CD14-positive monocyte (primary cell): ENCODE data around the gene TRABD2A. TPM values are rescaled to one million over a fixed set of nuclear protein-coding genes. Genes with fewer than 3 reads are reported as not detected.

Source experiments
- DNase-seq, 3 donors: peaks; one replicate each; pipeline ENCODE4 v3.0.0-alpha.2; 2011 to 2022
- H2AFZ ChIP-seq: 2 replicates; pipeline ENCODE4 v1.6.0; 2012; ENCODE audit warnings: mild to moderate bottlenecking, low read depth, low read length, inconsistent platforms; ENCODE audit not compliant: insufficient read depth, poor library complexity, severe bottlenecking
- H3K27ac ChIP-seq, 2 donors: 1 replicate in 1 of 2; 2 replicates in 1 of 2; pipeline ENCODE4 v1.5.1; 2012 to 2013; ENCODE audit warnings: low read length in 2 of 2, control low read depth in 1 of 2, inconsistent platforms in 1 of 2, low read depth in 1 of 2, mild to moderate bottlenecking in 1 of 2
- H3K27me3 ChIP-seq, 2 donors: one replicate each; pipeline versions ENCODE4 v1.6.0 to v1.6.1; 2011 to 2013; ENCODE audit warnings: low read length in 2 of 2; ENCODE audit not compliant: control insufficient read depth in 2 of 2, insufficient read depth in 2 of 2
- H3K36me3 ChIP-seq, 2 donors: replicated peaks in 1 of 2; 1 replicate in 1 of 2; 2 replicates in 1 of 2; pipeline versions ENCODE4 v1.5.1 to v1.6.1; 2012 to 2013; ENCODE audit warnings: low read length in 2 of 2, control low read depth in 1 of 2, inconsistent platforms in 1 of 2, mild to moderate bottlenecking in 1 of 2; ENCODE audit not compliant: insufficient read depth in 2 of 2, control insufficient read depth in 1 of 2
- H3K4me1 ChIP-seq, 2 donors: 1 replicate in 1 of 2; 2 replicates in 1 of 2; pipeline versions ENCODE4 v1.5.1 to v1.6.1; 2012 to 2013; ENCODE audit warnings: low read length in 2 of 2, control low read depth in 1 of 2, inconsistent platforms in 1 of 2, mild to moderate bottlenecking in 1 of 2, moderate library complexity in 1 of 2; ENCODE audit not compliant: insufficient read depth in 2 of 2, control insufficient read depth in 1 of 2
- H3K4me2 ChIP-seq: replicated peaks from 2 replicates; pipeline ENCODE3; 2012; ENCODE audit warnings: low read length, moderate library complexity, mild to moderate bottlenecking; ENCODE audit not compliant: poor library complexity, severe bottlenecking; ENCODE audit errors: extremely low read depth
- H3K4me3 ChIP-seq, 3 experiments: fragments of 200-600 bp in 1 of 3; sonication (generic) in 1 of 3; replicated peaks in 1 of 3; 1 replicate in 2 of 3; 2 replicates in 1 of 3; pipeline ENCODE4 v1.5.1; 2011 to 2013; ENCODE audit warnings: low read length in 3 of 3, mild to moderate bottlenecking in 3 of 3, control low read depth in 2 of 3, low read depth in 2 of 3, inconsistent platforms in 1 of 3, moderate library complexity in 1 of 3
- H3K79me2 ChIP-seq: 2 replicates; pipeline ENCODE4 v1.6.0; 2012; ENCODE audit warnings: mild to moderate bottlenecking, control low read depth, inconsistent platforms, low read length, moderate library complexity; ENCODE audit not compliant: insufficient read depth
- H3K9ac ChIP-seq: 2 replicates; pipeline ENCODE4 v1.6.0; 2017; ENCODE audit warnings: low read length, mild to moderate bottlenecking; ENCODE audit not compliant: insufficient read depth, poor library complexity, severe bottlenecking
- H3K9me3 ChIP-seq, 2 donors: replicated peaks in 1 of 2; 1 replicate in 1 of 2; 2 replicates in 1 of 2; pipeline versions ENCODE4 v1.5.1 to v1.6.1; 2012 to 2013; ENCODE audit warnings: low read length in 2 of 2, control low read depth in 1 of 2; ENCODE audit not compliant: control insufficient read depth in 1 of 2, insufficient read depth in 1 of 2
- H4K20me1 ChIP-seq: 2 replicates; pipeline ENCODE4 v1.6.0; 2012; ENCODE audit warnings: mild to moderate bottlenecking, low read length, control low read depth, moderate library complexity; ENCODE audit not compliant: insufficient read depth
- H3K27ac Mint-ChIP-seq, 7 donors: one replicate each; pipeline ENCODE4 v1.8.0; 2020; ENCODE audit warnings: mild to moderate bottlenecking in 7 of 7, mixed read lengths in 7 of 7, moderate library complexity in 6 of 7, inconsistent platforms in 2 of 7
- H3K27me3 Mint-ChIP-seq, 3 donors: one replicate each; pipeline ENCODE4 v1.8.0; 2021 to 2022; ENCODE audit warnings: low read depth in 3 of 3, mild to moderate bottlenecking in 3 of 3, mixed read lengths in 3 of 3, moderate library complexity in 3 of 3, inconsistent platforms in 1 of 3
- H3K36me3 Mint-ChIP-seq, 2 donors: one replicate each; pipeline ENCODE4 v1.8.0; 2020; ENCODE audit warnings: mixed read lengths in 2 of 2, inconsistent platforms in 1 of 2, mild to moderate bottlenecking in 1 of 2
- H3K4me1 Mint-ChIP-seq: one replicate; pipeline ENCODE4 v1.8.0; 2020; ENCODE audit warnings: mild to moderate bottlenecking, mixed read lengths
- H3K4me3 Mint-ChIP-seq, 2 donors: one replicate each; pipeline ENCODE4 v1.8.0; 2020; ENCODE audit warnings: mild to moderate bottlenecking in 2 of 2, mixed read lengths in 2 of 2, moderate library complexity in 1 of 2
- H3K9me3 Mint-ChIP-seq, 7 donors: one replicate each; pipeline ENCODE4 v1.8.0; 2020 to 2022; ENCODE audit warnings: mixed read lengths in 7 of 7, mild to moderate bottlenecking in 6 of 7, moderate library complexity in 6 of 7, inconsistent platforms in 2 of 7
- CTCF ChIP-seq: fragments of 200-600 bp; IDR thresholded peaks from one replicate; pipeline ENCODE4 v1.8.0; 2022; ENCODE audit warnings: antibody characterized with exemption, mild to moderate bottlenecking
- WGBS: methylation state at CpG from one replicate; pipeline ENCODE4 v1.1.5; 2013; ENCODE audit warnings: missing lambda C conversion rate; ENCODE audit not compliant: insufficient coverage; 5-methylcytosine and 5-hydroxymethylcytosine counted together
- intact Hi-C, 2 donors: fragments of 100-400 bp; cut with micrococcal nuclease; formaldehyde crosslinking; loops; one replicate each; pipeline versions ENCODE4 v1.15.0 to v1.15.1; 2023
- polyA plus RNA-seq, 3 donors: library from polyadenylated mRNA; depleted of rRNA in 1 of 3; unstranded in 2 of 3; stranded (reverse) in 1 of 3; fragments of 300-500 nt in 2 of 3; fragments of >200 nt in 1 of 3; fragmentation: Illumina TruSeq in 2 of 3; gene quantifications; 1 replicate in 2 of 3; 2 replicates in 1 of 3; pipeline ENCODE4 v1.2.3, GENCODE V29; 2012 to 2021

The TRABD2A gene
- polyA plus RNA-seq, 3 donors: 0.53 to 0.95 (median 0.79) TPM

- WGBS: 20% methylated on average over 1 of the region's 2 CpGs
- Mint-ChIP-seq H3K27me3 (no peaks in the 10 kb centered on the region), H3K4me3 (no peak overlapping the region), H3K4me1 (peaks cover 12% of the 10 kb centered on the region), H3K36me3 (peaks cover 0 to 3% of the 10 kb centered on the region in 2 donors), H3K9me3 (peaks cover 0 to 4% (median 0%) of the 10 kb centered on the region in 7 donors), H3K27ac (no peak overlapping the region)
- TF ChIP-seq CTCF: no peak
- Histone ChIP-seq H3K4me2 (peak overlapping the region; percentile 64), H3K9ac (no peak overlapping the region), H3K27ac (peak overlapping the region; percentile 34 to 92), H3K27me3 (no peaks in the 10 kb centered on the region), H3K79me2 (no peaks in the 10 kb centered on the region), H4K20me1 (no peaks in the 10 kb centered on the region), H2AFZ (peak overlapping the region; percentile 44), H3K4me3 (peak overlapping the region in 2 of 3 experiments; percentile 20 to 67), H3K36me3 (no peaks in the 10 kb centered on the region), H3K4me1 (peaks cover 62 to 63% of the 10 kb centered on the region in 2 donors), H3K9me3 (no peaks in the 10 kb centered on the region)
- no peak for DNase-seq
- intact Hi-C loops: no loop called here
These were observed 51.2 kb downstream of the TRABD2A start for GRCh38 chr2:84829693-84830092.

GRCh38 chr2:84827978-84828575, 52.8 kb downstream of the TRABD2A start:
- Histone ChIP-seq H3K9me3 (no peaks in the 10 kb centered on the region), H3K36me3 (no peaks in the 10 kb centered on the region), H3K4me2 (no peak overlapping the region), H3K4me1 (peaks cover 51 to 52% of the 10 kb centered on the region in 2 donors), H2AFZ (no peak overlapping the region), H4K20me1 (no peaks in the 10 kb centered on the region), H3K4me3 (no peak overlapping the region), H3K27ac (no peak overlapping the region), H3K27me3 (no peaks in the 10 kb centered on the region), H3K9ac (no peak overlapping the region), H3K79me2 (no peaks in the 10 kb centered on the region)
- Mint-ChIP-seq H3K27ac (peak overlapping the region in 3 of 7 donors; percentile 26 to 78 (median 29)), H3K4me1 (peaks cover 1% of the 10 kb centered on the region), H3K9me3 (peaks cover 0 to 8% (median 0%) of the 10 kb centered on the region in 7 donors), H3K27me3 (no peaks in the 10 kb centered on the region), H3K4me3 (peak overlapping the region in 1 of 2 donors; percentile 72), H3K36me3 (peaks cover 0 to 3% of the 10 kb centered on the region in 2 donors)
- no peak for DNase-seq
- WGBS: 100% methylated on average over 1 of the region's 2 CpGs
- no peak for TF ChIP-seq CTCF
- intact Hi-C loops: no loop called here
